Kidney capillary endothelial cell (primary cell): ENCODE results near the gene OR4B1.
"Not testable (repeated sequence)": the region's sequence is repeated elsewhere in the genome, so short reads cannot be mapped to it uniquely, and the experiment has no call there.

Experiments
- DNase-seq: peaks from one replicate; pipeline ENCODE4 v3.0.0-alpha.2; 2018; ENCODE audit warnings: low spot score

The OR4B1 gene, protein sequence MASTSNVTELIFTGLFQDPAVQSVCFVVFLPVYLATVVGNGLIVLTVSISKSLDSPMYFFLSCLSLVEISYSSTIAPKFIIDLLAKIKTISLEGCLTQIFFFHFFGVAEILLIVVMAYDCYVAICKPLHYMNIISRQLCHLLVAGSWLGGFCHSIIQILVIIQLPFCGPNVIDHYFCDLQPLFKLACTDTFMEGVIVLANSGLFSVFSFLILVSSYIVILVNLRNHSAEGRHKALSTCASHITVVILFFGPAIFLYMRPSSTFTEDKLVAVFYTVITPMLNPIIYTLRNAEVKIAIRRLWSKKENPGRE

DNA sequence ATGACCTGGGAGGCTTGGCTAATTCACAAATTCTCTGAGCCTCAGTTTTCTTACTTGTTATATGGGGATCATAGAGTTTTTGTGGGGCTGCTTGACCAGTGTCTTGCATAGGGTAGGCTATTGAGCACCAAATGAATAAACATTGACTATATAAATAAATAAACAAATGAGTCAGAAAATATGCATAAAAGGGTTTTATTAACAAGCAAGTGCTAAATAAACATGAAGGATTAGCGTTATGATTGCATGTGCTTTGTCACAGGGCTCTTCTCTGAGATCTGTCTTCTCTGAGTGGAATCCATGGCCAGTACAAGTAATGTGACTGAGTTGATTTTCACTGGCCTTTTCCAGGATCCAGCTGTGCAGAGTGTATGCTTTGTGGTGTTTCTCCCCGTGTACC, at the start of gene OR4B1:
OR4B1 (plus strand) TSS at position 301 of the 400 bp plus-strand sequence; CDS start at position 301, 0 bp downstream.
- no peak for DNase-seq

DNA sequence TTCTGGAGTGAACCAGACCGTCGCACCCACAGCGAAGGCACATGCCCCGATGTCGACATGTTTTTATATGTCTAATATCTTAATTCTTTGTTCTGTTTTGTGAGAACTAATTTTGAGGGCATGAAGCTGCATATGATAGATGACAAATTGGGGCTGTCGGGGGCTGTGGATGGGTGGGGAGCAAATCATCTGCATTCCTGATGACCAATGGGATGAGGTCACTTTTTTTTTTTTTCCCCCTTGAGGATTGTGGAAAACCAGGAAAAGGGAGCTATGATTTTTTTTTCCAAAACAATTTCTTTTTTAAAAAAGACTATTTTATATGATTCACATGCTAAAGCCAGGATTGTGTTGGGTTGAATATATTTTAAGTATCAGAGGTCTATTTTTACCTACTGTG, 49.2 kb upstream of the OR4B1 start:
- no peak for DNase-seq

DNA sequence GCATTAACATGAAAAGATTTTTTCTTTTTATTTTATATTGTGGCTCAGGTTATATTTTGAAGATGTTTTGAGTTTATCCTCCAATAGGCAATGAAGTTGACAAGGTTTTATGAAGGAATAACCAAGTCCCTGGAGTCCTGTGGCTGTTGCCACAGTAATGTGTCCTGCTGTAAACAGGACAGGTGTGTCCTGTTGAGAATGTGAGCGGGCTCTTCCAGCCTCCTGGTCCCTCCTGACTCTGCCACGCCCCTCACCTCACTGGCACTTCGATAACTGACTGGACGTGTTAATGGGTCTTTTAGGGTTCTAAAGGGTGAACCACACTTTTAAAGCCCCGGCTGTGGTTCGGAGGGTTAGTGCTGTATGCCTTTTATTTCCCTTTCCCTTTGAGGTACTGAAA, 47.8 kb upstream of the OR4B1 start:
- no peak for DNase-seq

GRCh38 chr11:48169259-48169658, 47.4 kb upstream of the OR4B1 start:
- no peak for DNase-seq

- peak; percentile 61 for DNase-seq
Observed at GRCh38 chr11:48169717-48170116, 46.9 kb upstream of the OR4B1 start.

GRCh38 chr11:48170241-48171233, 46.1 kb upstream of the OR4B1 start:
- peak; percentile 72 for DNase-seq

DNA sequence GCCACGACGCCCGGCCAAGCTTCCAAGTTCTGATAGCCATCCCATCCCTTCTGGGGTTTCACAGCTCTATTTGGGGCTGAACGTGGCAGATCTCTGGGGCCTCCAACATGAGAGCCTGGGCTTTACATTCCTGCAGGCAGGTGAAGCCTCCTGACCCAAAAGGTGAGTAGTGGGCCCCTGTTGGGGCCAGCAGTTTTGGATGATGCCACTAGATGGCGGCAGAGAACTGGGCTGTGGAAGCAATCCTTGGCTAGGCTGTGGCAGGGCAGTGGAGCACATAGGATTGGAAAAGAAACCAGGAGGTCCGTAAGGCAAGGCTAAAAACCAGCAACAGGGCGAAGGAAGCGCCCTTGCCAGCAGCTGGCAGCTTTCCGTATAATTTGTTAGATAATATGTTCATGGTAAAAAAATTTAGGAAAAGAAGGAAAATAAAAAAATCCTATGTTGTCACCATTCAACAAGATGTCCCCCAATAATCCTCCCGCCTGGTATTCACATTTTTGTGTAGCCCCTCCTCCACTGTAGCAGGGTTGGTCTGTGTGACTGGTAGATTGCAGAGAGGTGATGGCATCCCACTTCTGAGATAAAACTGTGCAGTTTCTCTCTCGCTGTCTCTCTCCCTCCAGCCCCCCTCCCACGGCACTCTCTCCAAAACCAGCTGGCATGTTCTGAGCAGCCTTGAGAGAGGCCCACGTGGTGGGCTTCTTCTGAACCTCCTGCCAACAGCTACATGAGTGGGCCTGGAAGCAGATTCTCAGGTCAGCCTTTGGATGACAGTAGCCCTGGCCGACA, 43.6 kb upstream of the OR4B1 start:
- DNase-seq: peak; percentile 53

DNA sequence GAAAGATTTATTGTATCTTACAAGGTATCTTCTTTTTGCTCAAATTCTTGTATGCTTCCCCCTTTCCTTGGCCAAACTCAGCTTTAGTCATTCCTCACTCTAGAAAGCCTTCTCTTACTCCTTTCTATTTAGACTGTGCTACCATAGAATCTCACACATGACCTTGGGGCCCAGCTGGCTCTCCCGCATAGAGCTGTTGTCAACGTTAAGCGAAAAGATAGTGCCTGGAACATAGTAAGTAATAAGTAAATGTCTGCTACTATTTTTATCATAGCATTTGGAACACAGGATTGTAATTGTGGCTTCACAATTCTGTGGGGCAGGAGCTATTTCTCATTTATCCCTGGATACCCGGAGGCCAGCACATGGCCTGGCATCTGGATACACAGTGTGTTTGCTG, 38.9 kb upstream of the OR4B1 start:
- no peak for DNase-seq

DNA sequence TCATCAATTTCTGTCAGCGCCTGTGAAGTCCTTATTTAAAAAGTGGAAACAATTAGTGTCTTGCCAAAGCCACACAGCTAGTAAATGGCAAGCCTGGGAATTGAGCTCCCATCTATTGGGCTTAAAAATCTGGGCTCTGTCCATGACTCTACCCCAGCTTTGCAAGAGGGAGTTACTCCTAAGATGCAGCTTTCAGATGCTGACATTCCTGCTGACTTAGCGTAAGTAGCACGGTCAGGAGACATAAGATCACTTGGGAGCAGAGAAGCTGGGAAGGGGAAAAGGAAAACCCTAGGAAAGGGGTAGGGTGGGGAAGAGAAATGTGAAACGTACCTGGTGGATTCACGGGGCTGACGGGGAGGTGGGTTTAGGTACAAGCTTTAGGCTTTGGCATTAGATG, 36.0 kb upstream of the OR4B1 start:
- no peak for DNase-seq

DNA sequence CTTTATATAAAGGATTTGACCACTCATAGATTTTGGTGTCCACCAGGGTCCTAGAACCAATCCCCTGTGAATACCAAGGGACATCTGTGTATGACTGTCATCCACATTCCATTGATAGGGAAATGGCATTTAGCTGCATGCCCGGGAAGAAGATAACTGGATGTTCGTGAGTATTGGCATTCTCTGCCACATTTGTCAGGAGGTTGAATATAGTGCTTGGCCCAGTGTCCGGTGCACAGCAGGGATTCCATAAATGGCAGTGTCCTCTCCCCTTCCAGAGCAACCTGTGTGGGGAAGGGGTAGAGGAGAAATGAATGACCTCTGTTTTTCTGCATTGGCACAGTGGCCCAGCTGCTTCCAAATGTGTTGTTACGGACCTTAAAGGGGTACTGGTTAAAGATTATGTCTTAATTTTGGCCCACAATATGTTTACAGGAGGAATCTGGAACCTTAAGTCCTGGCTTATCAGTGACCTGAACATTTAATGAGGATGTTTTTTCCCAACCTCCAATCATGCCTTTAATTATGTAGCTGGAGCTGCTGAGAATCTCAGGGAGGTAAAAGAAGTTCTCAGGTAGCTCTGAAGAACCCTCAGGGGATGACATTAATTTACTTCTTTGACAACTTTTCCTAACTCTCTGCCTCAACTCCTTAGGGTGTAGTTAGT, 33.6 kb upstream of the OR4B1 start:
- no peak for DNase-seq

- DNase-seq: no peak
Observed at GRCh38 chr11:48184452-48184851, 32.2 kb upstream of the OR4B1 start.

GRCh38 chr11:48190906-48191654, 25.5 kb upstream of the OR4B1 start:
- DNase-seq: not testable (repeated sequence)

GRCh38 chr11:48193876-48194275, 22.7 kb upstream of the OR4B1 start:
- DNase-seq: no peak

DNA sequence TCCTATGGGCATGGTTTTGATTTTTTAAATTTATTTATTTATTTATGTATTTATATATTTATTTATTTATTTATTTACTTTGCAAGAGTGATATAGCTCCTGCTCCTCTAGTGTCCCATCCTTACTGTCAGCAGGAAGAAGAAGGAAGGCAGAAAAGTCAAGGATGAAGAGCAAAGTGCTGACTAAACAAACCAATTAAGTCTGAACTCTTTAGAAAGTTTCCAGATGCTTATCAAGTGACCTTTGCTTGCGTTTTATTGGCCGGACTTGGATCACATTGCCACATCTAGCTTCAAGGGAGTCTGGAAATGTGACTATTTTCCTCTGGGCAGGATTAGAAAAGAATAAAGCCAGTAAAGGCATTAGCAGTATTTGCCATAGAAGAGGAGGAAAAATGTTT, 8.7 kb upstream of the OR4B1 start:
- DNase-seq: no peak

DNA sequence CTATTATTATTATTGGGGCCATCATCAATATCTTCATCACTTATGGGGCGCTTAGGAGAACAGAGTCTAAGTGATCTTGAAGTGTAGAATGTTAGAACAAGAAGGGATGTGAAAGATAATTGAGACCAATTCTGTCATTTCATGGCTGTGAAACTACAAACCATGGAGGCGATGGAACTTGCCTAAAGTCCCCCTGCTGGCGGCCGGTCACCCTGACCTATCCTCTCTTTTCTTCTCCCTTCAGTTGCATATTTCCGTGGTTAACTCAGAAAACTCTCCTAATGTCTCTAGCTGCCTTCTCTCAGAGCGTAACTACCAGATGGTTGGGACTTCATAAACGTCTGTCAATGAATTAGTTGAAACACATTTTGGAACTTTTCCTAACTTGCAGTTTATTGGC, 6.6 kb upstream of the OR4B1 start:
- no peak for DNase-seq

- DNase-seq: no peak
Observed at GRCh38 chr11:48228761-48229160, 12.2 kb downstream of the OR4B1 start.

DNA sequence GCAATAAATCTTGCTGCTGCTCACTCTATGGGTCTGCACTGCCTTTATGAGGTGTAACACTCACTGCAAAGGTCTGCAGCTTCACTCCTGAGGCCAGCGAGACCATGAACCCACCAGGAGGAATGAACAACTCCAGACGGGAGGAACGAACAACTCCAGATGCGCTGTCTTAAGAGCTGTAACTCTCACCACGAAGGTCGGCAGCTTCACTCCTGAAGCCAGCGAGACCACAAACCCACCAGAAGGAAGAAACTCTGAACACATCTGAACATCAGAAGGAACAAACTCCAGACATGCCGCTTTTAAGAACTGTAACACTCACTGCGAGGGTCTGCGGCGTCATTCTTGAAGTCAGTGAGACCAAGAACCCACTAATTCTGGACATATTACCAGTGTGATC, 13.4 kb downstream of the OR4B1 start:
- DNase-seq: not testable (repeated sequence)

- DNase-seq: no peak
Observed at GRCh38 chr11:48237727-48238126, 21.1 kb downstream of the OR4B1 start.

DNA sequence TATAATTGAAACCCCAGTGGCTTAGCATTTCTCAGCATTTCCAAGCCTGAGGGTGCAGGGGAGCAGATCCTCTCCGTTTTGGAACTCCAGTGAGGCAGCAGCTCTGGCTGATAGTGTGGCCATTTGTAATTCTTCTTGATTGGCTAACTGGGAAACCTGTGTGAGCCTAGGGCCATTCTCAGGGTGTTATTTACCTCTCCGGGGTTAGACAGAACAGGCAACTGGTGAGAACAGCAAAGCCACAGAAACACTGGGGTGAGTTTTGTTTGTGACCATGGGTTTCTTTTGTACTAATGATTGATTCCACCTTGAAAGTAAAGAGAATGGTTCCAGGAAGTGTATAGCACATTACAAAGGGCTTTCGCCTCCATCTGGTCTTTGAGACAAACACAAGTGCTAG, 25.9 kb downstream of the OR4B1 start:
- no peak for DNase-seq

DNA sequence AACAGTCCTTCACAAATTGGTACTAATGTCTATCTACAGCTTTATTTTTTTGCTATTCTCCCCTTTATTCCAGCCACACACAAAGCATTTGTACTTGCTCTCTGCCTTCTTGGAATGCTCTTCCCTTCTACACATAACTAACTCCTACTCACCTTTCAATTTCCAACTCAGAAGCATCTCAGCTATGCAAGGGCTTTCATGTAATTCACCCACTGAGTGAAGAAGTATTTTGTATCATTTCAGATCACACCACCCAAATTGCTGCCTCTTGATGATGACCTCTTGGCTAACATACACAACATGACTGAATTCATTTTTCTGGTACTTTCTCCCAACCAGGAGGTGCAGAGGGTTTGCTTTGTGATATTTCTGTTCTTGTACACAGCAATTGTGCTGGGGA, 28.2 kb downstream of the OR4B1 start, which contains the start of gene OR4X2:
OR4X2 (plus strand) TSS at position 301 of the 400 bp plus-strand sequence; CDS start at position 301, 0 bp downstream.
- no peak for DNase-seq

DNA sequence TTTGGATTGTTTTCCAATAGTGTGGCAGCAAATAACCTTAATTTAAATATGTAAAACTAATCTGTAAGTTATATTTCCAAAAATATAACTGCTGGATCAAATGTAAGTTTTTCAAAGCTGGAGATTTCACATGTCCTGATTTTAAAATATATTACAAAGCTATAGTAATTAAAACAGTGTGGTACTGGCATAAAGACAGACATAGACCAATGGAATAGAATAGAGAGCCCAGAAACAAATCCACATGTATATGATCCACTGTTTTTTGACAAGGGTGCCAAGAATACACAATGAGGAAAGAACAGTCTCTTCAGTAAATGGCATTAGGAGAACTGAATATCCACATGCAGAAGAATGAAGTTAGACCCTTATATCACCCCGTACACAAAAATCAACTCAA, 32.3 kb downstream of the OR4B1 start:
- no peak for DNase-seq
